Body of pancreas (tissue), 4 donors: Measurements from ENCODE around the gene AAGAB. TPM values are rescaled to one million over a fixed set of nuclear protein-coding genes. Genes with fewer than 3 reads are reported as not detected.

Experiments
- ATAC-seq: fragments of 150-250 bp; one replicate; pipeline ENCODE4 v1.9.1; 2016
- DNase-seq, 4 donors: peaks; one replicate each; pipeline ENCODE4 v3.0.0-alpha.2; 2019
- H3K27ac ChIP-seq, 4 donors: fragments of 200-600 bp; sonication (generic); 1 replicate in 3 of 4; 2 replicates in 1 of 4; pipeline versions ENCODE4 v1.5.1 to v1.6.1; 2016 to 2019; ENCODE audit warnings: mild to moderate bottlenecking in 1 of 4, mixed read lengths in 1 of 4, moderate library complexity in 1 of 4
- H3K27me3 ChIP-seq, 2 donors: fragments of 200-600 bp; sonication (generic); one replicate each; pipeline ENCODE4 v1.6.0; 2016; ENCODE audit warnings: mild to moderate bottlenecking in 1 of 2
- H3K36me3 ChIP-seq, 2 donors: fragments of 200-600 bp; sonication (generic); replicated peaks in 1 of 2; 2 replicates each; pipeline ENCODE4 v1.5.1; 2016; ENCODE audit warnings: low read depth in 2 of 2; ENCODE audit not compliant: insufficient read depth in 1 of 2
- H3K4me1 ChIP-seq: fragments of 200-600 bp; sonication (generic); one replicate; pipeline ENCODE4 v1.6.0; 2016
- H3K4me3 ChIP-seq, 2 donors: fragments of 200-600 bp; sonication (generic); 1 replicate in 1 of 2; 2 replicates in 1 of 2; pipeline ENCODE4 v1.5.1; 2016 to 2019
- H3K9me3 ChIP-seq, 3 donors: fragments of 200-600 bp; sonication (generic); 1 replicate in 2 of 3; 2 replicates in 1 of 3; pipeline ENCODE4 v1.5.1; 2016
- CTCF ChIP-seq, 7 experiments: fragments of 450-650 bp in 4 of 7; fragments of 200-600 bp in 3 of 7; sonication (generic) in 3 of 7; IDR thresholded peaks; one replicate each; pipeline ENCODE4 v1.5.1; 2016 to 2019; ENCODE audit warnings: antibody characterized with exemption in 7 of 7
- POLR2A ChIP-seq, 3 donors: fragments of 450-650 bp; IDR thresholded peaks; one replicate each; pipeline ENCODE4 v1.6.1; 2016; ENCODE audit warnings: antibody characterized with exemption in 3 of 3, mild to moderate bottlenecking in 2 of 3
- WGBS, 2 donors: methylation state at CpG; one replicate each; pipeline ENCODE4 v1.1.5; 2017; 5-methylcytosine and 5-hydroxymethylcytosine counted together
- intact Hi-C: fragments of 100-400 bp; cut with DNase I; formaldehyde crosslinking; loops from one replicate; pipeline ENCODE4 v1.15.1; 2023
- total RNA-seq, 2 donors: library from RNA; depleted of rRNA; stranded (reverse); fragments of >200 nt; gene quantifications; one replicate each; pipeline ENCODE4 v1.1.0, GENCODE V29; 2016

The AAGAB gene
- total RNA-seq, 2 donors from 2014 or later: 12.5 to 13.5 TPM

- intact Hi-C loops: no loop called here
- H3K36me3 ChIP-seq: no peaks in the 10 kb centered on the region
- 72 to 73% methylated on average over 9 of the region's 9 CpGs for WGBS, 2 donors
- H3K4me3 ChIP-seq: no peak overlapping the region
- ATAC-seq (peak; percentile 51), DNase-seq (no peak)
- no peaks in the 10 kb centered on the region for H3K27me3 ChIP-seq
- H3K4me1 ChIP-seq: peaks cover 15% of the 10 kb centered on the region
- H3K27ac ChIP-seq: peak overlapping the region in 2 of 4 donors; percentile 27 to 49
- no peaks in the 10 kb centered on the region for H3K9me3 ChIP-seq
- no peak for TF ChIP-seq POLR2A (IDR thresholded peaks at IDR 0.05)
- TF ChIP-seq CTCF (IDR thresholded peaks at IDR 0.05): no peak
These were observed 79.4 kb downstream of the AAGAB start for GRCh38 chr15:67174864-67175573.

- TF ChIP-seq CTCF (IDR thresholded peaks at IDR 0.05) (no peak), POLR2A (IDR thresholded peaks at IDR 0.05) (no peak)
- intact Hi-C loops: no loop called here
- Histone ChIP-seq H3K27me3 (no peaks in the 10 kb centered on the region), H3K9me3 (no peaks in the 10 kb centered on the region), H3K4me3 (no peak overlapping the region), H3K36me3 (no peaks in the 10 kb centered on the region), H3K27ac (peak overlapping the region in 2 of 4 donors; percentile 27 to 49), H3K4me1 (peaks cover 15% of the 10 kb centered on the region)
- ATAC-seq (no peak), DNase-seq (no peak)
- 96 to 97% methylated on average over 3 of the region's 3 CpGs for WGBS, 2 donors
These were observed 80.0 kb downstream of the AAGAB start for GRCh38 chr15:67174446-67174845.

GRCh38 chr15:67173786-67174185, 80.7 kb downstream of the AAGAB start:
- Histone ChIP-seq H3K4me3 (no peak overlapping the region), H3K36me3 (no peaks in the 10 kb centered on the region), H3K27me3 (no peaks in the 10 kb centered on the region), H3K9me3 (no peaks in the 10 kb centered on the region), H3K4me1 (peaks cover 15% of the 10 kb centered on the region), H3K27ac (no peak overlapping the region)
- 94 to 98% methylated on average over 8 of the region's 8 CpGs for WGBS, 2 donors
- ATAC-seq: no peak
- intact Hi-C loops: no loop called here
- DNase-seq: no peak
- TF ChIP-seq CTCF (IDR thresholded peaks at IDR 0.05) (no peak), POLR2A (IDR thresholded peaks at IDR 0.05) (no peak)

- DNase-seq: no peak
- no peak for ATAC-seq
- H3K9me3 ChIP-seq: no peaks in the 10 kb centered on the region
- H3K27ac ChIP-seq: no peak overlapping the region
- intact Hi-C loops: no loop called here
- H3K27me3 ChIP-seq: no peaks in the 10 kb centered on the region
- H3K36me3 ChIP-seq: no peaks in the 10 kb centered on the region
- 88 to 95% methylated on average over 8 of the region's 8 CpGs for WGBS, 2 donors
- no peak for TF ChIP-seq POLR2A (IDR thresholded peaks at IDR 0.05)
- peaks cover 23% of the 10 kb centered on the region for H3K4me1 ChIP-seq
- no peak overlapping the region for H3K4me3 ChIP-seq
These were observed 81.5 kb downstream of the AAGAB start for GRCh38 chr15:67173005-67173404.

- no peak for DNase-seq
- Histone ChIP-seq H3K27me3 (no peaks in the 10 kb centered on the region), H3K4me1 (peaks cover 30% of the 10 kb centered on the region), H3K27ac (no peak overlapping the region), H3K4me3 (no peak overlapping the region), H3K9me3 (no peaks in the 10 kb centered on the region), H3K36me3 (no peaks in the 10 kb centered on the region)
- no peak for TF ChIP-seq CTCF (IDR thresholded peaks at IDR 0.05)
- TF ChIP-seq POLR2A (IDR thresholded peaks at IDR 0.05): no peak
- ATAC-seq: no peak
- intact Hi-C loops: no loop called here
- WGBS, 2 donors: 92 to 95% methylated on average over 5 to 6 of the region's 6 CpGs
These were observed 82.3 kb downstream of the AAGAB start for GRCh38 chr15:67172172-67172571.
